Measurements from ENCODE around the gene ZDHHC11. TPM values are rescaled to one million over a fixed set of nuclear protein-coding genes. Genes with fewer than 3 reads are reported as not detected.

ZDHHC11 gene, protein sequence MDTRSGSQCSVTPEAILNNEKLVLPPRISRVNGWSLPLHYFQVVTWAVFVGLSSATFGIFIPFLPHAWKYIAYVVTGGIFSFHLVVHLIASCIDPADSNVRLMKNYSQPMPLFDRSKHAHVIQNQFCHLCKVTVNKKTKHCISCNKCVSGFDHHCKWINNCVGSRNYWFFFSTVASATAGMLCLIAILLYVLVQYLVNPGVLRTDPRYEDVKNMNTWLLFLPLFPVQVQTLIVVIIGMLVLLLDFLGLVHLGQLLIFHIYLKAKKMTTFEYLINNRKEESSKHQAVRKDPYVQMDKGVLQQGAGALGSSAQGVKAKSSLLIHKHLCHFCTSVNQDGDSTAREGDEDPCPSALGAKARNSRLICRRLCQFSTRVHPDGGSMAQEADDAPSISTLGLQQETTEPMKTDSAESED
- total RNA-seq (2014; rRNA removed; shearing (Covaris generic)) = 1.0 and 4.3 TPM in 2 replicates

DNA sequence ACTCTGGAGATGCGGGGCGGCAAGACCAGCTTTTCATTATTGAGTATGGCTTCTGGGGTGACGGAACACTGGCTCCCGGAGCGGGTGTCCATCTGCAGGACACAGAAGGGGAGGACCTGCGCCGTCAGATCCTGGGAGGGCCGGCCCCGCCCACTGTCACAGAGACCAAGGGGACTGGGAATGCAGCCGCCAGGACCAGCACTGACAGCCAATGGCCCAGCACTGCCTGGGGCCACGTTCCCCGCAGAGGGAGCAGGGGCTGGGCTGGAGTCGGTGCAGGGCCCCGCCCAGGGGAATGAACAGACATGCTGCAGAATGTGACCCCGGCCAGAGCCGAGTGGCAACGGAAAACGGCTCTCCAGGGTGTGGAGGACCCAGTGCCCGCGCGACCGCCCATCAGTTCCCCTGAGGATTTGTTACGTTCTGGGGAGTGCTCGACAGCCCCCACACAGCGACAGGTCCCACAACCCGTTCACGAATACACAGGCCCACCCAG is at the start of gene ZDHHC11:
ZDHHC11 (minus strand) TSS at position 476 of the 496 bp plus-strand sequence; CDS start at position 92, 384 bp downstream.
- no peak for DNase-seq (ENCODE audit: low spot score)

DNA sequence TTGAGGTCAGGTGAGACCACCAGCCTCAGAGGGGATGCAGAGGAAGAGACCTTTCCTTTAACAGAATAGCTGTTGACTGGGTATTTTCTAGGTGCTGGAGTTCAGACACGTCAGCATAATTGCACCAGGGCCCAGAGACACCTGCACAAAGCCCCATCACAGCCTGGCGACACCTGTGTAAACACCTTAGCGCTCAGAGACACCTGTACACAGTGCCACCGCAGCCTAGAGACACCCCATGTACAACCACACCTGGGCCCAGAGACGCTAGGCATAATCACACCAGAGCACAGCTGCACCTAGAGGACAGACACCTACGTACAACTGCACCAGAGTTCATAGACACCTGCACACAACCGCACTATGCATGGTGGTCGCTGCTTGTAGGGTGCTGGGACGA is 42.9 kb upstream of the ZDHHC11 start:
- no peak for DNase-seq (ENCODE audit: low spot score)

DNA sequence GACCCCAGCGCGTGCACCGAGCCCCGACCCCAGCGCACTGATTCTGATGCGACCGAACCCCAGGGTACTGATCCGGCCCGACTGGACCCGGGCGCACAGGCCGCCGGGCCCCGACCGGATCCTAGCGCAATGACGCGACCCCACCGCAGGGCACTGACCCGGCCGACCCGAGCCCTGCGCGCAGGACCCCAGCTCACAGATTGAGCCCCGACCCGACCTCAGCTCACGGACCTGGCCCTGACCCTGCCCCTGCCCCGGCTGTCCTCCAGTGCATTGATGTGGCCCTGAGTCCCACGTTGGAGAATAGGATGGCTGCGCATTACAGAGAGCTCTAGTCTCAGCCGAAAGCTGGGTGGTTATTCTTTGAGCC is 42.3 kb upstream of the ZDHHC11 start:
- no peak for DNase-seq (ENCODE audit: low spot score)

DNA sequence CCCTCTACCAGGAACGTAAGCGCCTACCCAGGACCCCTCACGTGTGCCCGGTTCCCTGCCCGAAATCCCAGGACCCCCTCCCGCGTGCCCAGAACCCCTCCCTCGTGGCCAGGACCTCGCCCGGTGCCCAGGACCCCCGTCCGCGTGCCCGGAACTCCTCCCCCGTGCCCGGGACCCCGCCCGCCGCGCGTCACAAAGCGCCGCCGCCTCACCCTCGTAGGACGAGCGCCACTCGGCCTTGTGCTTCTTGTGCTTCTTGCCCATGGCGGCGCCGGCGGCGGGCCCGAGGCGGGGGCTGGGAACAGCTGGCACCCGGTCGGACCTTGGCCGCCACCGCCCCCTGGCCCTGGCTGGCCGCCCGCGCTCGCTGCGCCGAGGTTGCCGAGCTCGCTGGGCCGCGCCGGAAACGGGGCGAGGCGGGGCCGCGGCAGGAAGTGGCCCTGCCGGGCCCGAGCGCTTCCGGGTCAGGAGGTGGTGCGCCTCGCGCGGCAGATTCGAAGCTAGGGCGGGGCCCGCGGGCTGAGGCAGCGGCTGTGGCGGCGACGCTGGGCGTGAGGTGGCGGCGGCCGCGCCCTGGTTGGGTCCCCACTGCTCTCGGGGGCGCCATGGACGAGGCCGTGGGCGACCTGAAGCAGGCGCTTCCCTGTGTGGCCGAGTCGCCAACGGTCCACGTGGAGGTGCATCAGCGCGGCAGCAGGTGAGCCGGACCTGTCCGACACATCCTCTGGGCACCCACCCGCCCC is 41.8 kb upstream of the ZDHHC11 start, which contains the start of the genes BRD9 and TRIP13:
BRD9 (minus strand) TSS at position 408 of the 743 bp plus-strand sequence; CDS start at position 264, 144 bp downstream.
TRIP13 (plus strand) TSS at position 491 of the 743 bp plus-strand sequence; CDS start at position 606, 115 bp downstream.
- peak; percentile 44 for DNase-seq (ENCODE audit: low spot score)

DNA sequence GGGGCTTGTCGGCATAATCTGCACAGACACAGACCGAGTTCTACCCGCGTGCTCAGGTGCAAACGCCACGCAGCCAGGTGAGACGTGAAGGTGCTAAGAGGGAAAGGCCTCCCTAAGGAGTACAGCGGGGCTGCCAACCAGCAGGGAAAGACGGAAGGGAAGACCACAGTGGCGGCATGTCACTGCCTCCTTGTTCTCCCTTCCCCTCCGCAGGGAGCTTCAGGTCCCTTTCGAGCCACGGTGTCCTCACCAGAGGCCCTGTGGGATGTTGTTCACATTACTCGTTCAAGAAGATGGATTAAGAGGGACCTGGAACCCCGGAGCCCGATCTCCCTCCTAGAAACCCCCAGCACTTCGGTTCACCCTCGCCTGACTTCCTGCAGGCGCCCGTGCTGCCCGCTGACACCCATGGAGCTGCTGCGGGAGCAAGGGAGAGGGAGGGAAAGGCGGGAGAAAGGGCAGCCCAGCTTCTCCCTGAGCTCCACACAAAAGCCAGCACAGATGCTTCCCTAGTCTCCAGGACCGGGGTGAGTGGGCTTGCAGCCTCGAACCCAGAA is 41.1 kb upstream of the ZDHHC11 start:
- DNase-seq (ENCODE audit: low spot score) = peak; percentile 8

DNA sequence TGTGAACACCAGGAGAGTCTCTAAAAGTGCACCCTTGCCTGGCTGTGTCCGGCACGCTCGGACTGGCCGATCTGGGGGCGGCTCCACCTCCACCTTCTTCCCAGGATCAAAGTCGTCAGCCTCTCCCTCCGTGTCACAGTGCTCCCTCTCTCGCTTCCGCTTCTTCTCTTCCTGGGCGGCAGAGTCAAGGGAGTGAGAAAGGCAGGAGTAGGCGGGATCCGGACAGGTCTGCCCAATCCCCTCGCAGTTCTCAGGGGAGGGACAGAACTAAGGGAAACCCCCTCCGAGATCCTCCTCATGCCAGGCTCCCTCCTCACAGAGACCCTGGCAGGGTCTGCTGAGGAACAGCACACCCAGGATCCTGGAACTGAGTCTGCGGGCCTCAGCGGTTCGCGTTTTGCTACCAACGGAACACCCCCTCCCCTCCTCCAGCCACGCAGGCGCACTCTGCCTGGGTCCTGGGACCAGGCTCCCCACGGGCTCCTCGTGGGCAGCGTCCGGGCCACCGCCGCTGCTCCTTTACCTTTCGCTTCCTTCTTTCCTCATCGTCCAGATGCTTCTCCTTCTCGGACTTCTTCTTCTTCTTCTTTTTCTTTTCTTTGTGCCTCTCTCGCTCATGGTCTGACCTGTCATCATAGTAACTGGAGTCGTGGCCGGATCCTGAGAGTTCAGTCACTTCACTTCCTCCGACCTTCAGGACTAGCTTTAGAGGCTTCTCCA is 40.5 kb upstream of the ZDHHC11 start:
- DNase-seq (ENCODE audit: low spot score) = no peak

DNA sequence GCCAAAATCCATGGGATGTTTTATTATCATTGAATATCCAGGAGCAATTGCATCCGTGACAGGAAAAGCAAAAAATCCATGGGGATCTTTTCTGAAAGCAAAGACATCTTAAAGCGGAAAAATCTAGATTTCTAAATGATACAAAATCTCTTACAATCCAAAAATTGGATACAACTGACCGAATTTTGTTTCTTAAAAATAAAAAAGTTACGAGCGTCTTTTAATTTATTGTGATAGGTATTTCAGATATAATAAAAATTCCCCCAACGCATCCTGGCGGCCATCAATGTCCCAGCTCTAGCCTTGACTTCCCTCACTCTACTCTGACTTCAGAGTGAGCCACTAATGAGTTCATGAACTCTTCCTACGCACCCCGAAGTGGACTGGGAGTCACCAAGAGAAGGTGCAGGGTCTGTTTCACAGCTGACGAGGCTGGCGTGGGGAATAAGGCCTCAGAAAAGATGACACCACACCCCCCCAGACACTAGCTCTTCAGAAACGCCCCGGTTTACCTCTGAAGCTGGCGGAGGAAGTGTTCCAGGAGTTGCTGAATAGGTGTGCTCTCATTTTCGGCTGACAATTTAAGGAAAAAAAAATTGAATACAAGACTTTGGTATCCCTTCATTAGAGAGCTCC is 38.4 kb upstream of the ZDHHC11 start:
- DNase-seq (ENCODE audit: low spot score) = no peak

DNA sequence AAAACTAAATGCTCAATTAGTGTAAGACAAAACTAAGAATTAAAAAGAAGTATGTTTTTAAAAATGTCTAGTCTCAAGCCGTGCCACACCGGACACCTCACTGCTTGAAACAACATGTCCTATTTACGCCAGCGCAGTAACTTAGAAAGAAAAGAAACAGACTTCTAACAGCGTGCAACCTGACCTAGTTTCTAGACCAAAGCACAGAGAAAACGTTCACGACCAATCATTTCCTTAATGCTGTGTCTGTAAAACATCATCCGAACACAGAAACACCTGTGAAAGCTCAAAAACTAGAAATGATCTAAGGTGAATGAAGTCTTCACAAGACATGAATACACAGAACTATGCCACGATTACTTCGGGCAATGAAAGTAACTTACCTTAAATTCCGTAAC is 37.9 kb upstream of the ZDHHC11 start:
- no peak for DNase-seq (ENCODE audit: low spot score)

DNA sequence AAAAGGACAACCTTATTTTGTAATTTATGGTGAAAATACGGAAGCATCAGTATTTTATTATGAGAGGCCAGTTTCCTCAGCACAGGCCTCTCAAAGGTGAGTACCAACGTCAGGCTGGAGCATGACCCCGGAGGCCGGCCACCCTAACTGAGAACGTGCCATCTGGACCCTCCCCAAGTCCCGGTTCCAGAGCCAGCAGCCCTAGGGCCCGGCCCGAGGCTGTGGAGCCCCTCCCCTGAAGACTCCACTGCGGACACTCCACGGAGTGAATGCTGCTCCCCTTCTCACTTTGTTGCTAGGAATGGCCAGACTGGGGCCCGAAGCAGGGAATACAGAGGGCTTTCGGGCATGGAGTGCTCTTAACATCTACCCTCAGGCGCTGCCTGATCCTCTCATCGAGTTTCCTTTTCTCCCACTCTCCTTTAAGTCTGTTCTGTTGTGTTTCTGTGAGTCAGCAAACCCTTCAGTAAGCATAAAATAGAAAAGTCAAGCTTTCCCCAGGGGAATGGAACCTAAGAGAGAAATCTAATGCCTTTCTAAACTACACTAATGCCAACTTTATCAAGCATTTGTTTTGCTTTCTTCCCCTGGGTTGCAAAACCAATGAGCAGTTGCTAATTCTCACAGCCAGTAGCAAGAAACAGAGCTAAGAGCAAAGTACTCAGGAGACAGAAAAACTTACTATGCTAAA is 37.3 kb upstream of the ZDHHC11 start:
- DNase-seq (ENCODE audit: low spot score) = no peak

DNA sequence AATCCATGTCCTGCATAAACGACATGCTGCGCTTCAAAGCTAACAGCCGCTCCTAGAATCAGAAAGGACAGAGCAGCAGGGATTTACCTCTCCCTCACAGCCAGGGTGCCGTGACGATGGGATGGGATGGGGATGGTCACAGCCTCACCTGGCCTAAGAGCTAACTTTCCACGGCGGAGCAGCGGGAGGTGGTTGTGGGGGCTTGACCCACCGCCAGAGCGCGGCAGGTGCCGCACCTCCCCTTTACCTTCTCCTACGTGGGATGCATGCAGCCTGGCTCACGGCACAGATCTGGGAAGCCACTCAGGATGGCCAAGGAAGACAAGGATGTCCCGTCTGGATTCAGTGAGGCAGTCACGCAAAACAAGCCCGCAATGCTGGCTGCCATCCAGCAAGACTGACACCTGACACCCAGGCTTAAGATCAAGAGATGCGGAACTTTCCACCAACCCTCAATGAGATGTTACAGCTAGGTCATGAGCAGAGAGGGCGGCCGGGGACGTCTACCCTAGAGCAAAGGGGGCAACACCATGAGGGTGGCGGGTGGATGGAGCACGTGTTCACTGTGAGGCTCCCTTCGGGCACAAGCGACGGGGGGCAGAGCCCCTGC is 36.0 kb upstream of the ZDHHC11 start:
- no peak for DNase-seq (ENCODE audit: low spot score)

DNA sequence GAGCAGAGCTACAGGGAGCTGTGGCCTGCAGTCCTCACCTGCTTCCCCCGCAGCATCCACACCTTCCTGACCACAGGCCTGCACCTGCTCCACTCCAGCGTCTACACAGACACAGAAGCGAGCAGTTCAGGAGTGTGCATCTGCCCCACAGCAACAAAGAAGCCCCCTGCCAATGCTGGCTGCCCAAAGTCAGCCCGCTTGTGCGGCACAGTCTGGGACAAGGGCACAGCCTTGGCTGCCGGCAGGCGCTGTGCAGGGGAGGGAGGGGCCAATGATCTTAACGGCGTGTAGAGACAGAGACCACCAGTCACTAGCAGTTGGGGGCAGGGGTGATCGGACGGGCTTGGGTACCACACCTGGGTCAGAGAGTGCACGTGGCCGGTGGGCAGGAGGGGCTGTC is 35.2 kb upstream of the ZDHHC11 start:
- no peak for DNase-seq (ENCODE audit: low spot score)

DNA sequence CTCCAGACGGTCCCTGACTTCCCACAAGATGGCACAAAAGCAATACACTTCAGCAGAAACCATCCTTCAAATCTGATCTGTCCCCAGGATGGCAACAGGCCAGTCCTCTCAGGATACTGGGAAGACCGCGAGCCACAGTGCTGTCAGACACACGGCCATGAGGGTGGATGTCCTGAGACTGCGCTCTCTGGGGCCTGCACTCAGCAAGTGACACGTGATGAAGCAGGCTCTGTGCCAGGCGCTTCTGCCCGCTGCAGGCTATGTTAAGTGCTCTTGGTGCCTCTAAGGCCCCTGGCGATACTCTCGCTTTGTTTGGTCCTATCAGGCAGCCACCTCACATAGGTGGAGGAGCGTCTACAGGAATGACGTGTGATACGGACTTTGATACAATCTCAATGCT is 34.7 kb upstream of the ZDHHC11 start:
- no peak for DNase-seq (ENCODE audit: low spot score)

DNA sequence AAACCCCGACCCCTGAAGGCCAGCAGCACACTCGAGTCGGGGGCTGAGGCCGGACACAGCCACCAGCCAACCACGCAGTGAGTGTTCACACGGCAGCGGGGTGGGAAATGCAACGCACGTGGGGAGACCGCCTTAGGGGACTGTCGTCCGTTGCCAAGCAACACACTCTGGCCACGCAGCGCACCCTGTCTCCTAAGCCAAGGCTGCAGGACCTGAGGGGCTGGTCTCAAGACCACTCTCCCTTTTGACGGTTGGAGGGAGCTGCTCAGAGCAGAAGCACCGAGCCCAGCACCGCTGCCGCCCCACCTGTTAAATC is 34.3 kb upstream of the ZDHHC11 start:
- no peak for DNase-seq (ENCODE audit: low spot score)

DNA sequence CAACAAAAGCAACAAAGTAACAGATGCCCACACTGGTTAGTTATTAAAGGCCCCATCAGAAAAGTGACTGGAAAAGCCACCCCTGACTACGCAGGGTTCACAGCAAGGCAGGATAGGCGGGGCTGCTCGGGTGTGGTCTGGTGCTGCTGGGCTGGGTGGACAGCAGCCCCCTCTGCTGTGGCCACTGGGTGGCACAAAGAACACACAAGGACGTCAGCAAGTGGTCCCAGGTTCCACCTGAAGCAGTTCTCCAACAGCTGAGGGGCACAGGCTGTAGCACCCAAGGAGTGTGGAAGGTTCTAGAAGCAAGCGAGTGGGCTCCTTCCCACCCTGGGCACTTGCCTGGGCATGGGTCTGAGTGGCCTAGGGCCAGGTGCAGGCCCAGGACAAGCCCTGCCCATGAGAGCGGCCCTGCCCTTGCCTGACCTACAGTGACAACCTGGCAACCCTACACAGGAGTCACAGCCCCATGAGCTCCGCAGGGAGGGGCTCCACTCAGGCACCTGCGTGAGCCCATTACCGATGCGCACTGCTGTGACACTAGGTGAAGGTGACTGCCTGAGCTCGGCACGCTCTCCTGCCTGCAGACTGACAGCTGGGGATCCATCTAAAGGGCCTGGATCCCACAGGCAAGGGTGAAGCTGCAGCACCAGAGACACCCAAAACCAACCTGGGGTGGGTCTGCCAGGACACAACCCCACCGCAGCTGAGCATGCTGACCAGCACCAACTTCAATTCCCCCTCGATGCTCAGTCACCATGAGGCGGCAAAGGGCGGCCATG is 33.8 kb upstream of the ZDHHC11 start:
- DNase-seq (ENCODE audit: low spot score) = no peak

DNA sequence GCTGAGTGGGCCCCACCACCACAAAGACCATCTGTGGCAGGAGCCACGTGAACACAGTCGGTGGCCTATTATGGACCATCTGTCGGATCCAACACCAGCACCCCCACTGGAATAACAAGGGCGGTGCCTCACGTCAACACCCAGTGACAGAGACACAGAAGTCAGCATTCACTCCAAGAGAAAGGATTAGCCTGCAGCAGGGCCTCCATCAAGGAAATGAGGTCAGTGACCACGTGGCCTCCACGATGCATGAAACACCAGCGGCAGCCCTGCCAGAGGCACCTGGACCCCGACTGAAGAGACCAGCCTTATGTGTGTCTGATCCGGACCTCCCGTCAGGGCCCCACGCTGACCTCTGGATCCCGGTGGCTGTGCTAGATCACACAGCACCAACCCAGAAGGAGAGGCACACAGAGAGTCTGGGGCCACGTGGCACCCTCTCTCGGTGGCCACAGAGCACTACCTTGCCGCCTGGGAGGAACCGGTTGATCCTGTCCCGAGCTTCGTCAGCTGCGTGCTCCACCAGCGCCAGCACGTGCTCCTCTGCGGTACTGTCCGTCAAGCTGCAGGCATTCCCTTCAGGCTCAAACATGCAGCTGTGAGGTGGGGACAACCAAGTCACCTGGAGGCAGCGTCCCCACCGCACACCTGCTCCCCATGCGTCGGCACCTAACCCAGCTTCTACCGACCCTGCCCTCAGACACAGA is 32.8 kb upstream of the ZDHHC11 start:
- no peak for DNase-seq (ENCODE audit: low spot score)

DNA sequence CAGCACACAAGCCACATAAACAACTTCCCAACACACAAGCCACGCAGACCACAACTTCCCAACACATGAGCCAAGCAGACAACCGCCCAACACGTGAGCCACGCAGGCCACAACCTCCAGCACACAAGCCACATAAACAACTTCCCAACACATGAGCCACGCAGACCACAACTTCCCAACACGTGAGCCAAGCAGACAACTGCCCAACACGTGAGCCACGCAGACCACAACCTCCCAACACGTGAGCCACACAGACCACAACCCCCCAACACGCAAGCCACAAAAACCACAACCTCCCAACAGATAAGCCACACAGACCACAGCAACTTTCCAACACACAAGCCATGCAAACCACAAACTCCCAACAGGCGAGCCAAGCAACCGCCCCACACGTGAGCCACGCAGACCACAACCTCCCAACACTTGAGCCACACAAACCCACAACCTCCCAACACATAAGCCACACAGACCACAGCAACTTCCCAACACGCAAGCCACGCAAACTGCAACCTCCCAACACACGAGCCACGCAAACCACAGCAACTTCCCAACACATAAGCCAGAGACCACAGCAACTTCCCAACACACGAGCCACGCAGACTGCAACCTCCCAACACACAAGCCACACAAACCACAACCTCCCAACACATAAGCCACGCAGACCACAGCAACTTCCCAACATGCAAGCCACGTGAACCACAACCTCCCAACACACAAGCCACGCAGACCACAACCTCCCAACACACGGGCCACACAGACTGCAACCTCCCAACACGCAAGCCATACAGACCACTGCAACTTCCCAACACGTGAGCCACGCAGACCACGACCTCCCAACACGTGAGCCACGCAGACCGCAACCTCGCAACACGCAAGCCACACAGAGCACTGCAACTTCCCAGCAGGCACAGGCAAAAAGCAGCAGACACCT is 31.7 kb upstream of the ZDHHC11 start:
- DNase-seq (ENCODE audit: low spot score) = no peak

DNA sequence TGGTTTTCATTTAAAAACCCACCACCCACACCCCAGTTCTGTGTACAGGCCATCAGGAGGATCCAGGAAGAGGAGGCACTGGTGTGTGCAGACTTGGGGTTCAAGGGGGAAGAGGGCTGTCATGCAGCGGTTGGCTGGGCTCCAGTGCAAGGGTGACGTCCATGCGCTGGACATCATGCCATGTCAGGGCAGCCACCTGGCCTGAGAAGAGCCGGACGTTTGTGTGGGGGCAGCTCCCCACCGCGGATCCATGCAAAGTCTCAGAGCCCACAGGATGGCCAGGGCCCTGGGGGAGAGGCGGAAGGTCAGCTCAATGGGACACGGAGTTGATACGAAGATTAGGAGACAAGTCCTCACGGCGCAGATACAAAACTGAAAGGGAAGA is 30.8 kb upstream of the ZDHHC11 start:
- DNase-seq (ENCODE audit: low spot score) = no peak

Data from A172 (cell line).